Measurements from ENCODE around the gene RGS6.

RGS6 gene

DNA sequence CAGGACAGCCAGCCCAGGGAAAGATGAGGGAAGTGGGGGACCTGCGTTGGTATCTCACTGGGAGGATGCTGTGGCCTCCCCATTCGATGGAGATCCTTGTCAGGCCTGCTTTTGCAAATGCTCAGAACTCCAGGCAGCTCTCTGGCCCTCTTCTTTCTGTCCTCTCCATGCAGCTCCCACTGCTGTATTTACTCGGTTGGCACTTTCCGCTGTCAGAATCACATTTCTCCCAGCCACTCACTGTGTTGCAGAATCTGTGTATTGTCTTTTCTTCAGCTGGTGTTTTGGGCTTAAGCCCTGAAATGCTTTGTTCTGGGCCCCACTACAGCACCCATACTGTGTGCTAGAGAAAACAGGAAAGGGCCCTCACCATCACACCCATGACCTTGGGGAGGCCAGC lies 401.1 kb downstream of the RGS6 start:
- DNase-seq, result no peak

DNA sequence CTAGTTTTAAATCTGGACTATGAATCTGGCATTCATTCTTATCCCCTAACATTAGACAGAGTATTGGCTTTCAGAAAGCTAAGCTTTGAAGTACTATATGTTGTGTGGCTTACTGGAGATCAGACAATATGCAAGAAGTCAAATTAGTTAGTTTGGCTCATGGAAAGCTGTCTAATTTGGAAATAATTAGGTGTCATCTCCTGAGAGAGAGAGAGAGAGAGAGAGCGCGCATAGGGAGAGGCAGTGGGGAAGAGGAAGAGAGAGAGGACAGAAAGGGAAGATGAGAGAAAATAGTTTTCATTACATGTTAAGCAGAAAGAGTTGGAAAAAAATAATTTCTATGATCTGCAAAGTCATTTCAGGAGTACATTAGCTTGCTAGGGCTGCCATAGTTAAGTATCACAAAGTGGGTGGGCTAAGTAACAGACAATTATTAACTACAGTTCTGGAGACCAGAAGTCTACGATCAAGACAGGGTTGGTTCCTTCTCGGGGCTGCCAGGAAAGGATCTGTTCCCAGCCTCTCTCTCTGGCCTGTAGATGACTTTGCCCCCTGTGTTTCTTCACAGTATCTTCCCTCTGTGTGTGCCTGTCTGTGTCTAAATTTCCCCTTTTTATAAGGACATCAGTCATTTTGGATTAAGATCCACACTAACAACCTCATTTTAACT lies 404.2 kb downstream of the RGS6 start:
- DNase-seq, result no peak

DNA sequence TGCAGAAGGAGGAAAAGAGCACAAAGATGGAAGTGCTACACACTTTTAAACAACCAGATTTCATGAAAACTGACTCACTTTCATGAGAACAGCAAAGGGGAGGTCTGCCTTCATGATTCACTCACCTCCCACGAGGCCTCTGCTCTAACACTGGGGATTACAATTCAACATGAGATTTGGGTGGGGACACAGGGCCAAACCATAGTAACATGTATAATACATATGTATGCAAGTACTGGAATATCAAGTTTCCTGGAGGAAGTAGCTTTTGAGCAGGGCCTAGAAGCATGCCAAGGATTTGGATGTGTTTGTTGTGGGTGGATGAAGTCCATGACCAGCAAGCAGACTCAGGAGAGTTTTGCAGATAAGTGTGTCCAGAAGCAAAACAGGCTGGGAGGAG lies 409.0 kb downstream of the RGS6 start:
- no peak for DNase-seq

DNA sequence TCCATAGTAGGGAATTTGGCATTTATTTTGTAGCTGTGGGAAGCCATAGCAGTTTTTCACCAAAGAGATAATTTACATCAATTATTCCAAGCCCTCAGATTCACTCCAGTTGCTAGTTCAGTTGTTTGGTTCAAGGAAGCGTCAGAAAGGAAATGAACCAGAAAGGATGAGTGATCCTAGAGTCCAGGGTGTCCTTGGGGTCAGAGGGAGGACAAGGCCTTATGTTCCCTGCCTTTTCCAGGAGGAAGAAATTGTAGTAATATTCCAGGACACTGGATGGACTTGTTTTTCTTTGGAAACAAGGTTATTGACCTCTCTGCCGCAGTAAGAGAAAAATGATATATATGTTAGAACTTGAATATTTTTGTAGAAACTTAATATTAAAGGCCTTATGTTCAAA lies 409.5 kb downstream of the RGS6 start:
- DNase-seq, result no peak

DNA sequence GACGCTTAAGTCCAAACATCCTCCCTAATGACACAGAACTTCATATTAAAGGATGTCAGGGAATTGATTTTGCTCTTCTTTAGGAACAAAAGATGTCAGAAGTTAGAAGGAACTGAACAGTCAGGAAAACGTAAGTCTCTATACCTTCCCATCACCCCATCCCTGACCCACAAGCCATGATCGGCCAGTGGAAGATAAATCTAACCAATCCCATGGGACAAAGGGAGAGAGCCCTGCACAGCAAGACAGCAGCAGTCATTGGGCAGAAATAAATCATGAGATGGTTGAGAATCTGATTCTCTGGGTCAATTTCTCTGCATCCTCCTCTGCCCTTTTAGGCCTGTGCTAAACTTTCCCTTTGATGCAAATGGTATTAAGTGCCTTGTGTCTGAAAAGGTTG lies 414.9 kb downstream of the RGS6 start:
- no peak for DNase-seq

DNA sequence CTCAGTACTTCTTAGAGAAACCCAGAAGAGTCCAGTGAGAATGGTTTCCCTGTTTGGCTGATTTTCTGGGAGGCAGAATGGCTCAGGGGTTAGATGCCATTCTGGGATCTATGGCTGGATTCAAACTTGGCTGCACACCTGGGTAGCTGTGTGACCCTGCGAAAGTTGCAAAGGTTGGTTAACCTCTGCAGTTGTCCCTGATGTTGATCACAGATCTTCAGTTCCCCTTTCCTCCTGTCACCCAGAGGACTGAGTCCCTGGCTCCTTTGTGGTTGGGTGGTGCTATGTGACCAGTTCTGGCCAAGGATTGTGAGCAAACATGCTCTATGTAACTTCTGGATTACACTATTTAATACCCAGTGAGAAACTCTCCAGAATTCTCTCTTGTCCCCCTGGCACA lies 418.0 kb downstream of the RGS6 start:
- DNase-seq, result no peak

DNA sequence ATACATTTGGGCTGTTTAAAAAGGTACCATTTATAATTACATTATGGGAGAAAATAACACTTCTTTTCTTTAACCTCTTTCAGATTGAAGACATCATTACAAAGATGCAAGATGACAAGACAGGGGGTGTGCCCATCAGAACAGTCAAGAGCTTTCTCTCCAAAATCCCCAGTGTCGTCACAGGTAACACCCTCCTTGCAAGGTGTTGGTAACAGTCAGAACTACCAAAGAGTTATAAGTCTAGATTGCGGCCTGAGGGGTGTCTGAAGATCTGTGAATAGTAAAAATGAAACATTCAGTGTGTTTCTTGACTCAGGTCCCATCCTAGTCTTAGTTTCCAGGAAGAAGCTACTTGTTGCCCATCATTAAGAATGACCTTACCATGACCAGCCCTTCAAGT lies 419.8 kb downstream of the RGS6 start:
- DNase-seq, result no peak

DNA sequence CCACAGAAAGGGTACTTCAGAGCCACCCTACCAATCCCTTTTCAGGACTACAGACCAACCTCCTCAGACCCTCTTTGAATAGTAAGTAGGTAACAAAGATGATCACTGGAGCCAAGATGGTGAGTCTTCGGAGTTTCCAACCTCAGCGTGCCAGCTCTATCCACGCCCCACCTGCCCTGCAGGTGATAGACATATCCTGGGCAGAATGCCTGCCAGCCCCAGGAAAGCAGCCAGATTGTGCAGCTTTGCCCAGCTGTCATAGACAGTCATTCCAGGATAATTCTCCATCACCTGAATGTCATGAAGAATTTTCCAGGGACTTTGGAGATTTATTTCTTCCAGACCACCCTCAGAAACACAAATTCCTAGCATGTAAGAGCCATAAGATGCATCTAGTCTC lies 434.4 kb downstream of the RGS6 start:
- DNase-seq, result no peak

DNA sequence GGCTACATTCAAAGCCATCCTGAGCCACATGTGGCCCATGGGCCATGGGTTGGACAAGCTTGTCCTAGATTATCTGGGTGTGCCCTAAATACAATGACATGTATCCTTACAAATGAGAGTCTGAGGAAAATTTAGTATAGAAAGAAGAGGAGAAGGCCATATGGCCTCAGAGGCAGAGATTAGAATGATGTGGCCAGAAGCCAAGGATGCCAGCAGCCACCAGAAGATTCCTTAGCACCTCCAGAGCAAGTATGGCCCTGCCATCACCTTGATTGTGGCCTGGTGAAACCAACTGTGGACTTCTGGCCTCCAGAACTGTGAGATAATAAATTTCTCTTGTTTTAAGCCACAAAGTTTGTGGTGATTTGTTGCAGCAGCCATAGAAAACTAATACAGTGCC lies 436.9 kb downstream of the RGS6 start:
- no peak for DNase-seq

DNA sequence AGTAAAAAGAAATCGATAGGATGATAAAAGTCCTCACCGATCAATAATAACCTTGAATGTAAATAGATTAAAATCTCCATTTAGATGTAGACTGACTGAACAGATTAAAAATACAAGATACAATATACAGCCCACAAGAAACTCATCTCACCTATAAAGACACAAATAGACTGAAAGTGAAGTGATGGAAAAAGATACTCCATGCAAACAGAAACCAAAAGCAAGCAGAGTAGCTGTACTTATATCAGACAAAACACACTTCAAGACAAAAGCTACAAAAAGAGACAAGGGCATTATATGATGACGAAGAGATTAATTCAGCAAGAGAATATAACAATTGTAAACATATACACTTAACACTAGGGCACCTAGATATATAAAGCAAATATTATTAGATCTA lies 444.8 kb downstream of the RGS6 start:
- no peak for DNase-seq

DNA sequence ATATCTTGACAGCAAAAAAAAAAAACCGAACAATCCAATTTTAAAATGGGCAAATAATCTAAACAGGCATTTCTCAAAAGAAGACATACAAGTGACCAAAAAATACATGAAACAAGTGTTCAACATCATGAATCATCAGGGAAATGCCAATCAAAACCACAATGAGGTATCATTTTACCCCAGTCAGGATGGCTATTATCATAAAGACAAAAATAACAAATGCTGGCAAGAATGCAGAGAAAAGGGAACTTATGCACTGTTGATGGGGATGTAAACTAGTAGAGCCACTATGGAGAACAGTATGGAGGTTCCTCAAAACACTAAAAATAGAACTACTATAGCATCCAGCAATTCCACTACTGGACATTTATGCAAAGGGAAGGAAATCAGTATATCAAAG lies 448.2 kb downstream of the RGS6 start:
- DNase-seq, result no peak

DNA sequence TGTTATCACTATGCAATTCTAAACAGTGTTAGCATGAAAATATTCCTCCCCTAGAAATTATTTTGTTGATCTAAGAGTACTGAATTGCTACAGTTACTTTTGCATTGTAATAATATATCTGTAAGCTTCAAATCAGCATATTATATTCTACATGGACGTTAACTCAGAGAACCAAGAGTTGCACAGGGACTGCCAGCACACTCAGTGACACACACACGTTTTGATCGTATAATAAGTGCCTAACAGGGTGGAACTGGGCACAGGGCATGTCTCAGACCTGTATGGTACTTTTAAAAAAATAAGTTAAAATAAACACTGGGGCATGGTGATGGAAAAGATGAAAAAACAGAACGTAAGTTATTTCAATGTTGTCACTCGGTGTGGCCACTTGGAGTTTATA lies 451.6 kb downstream of the RGS6 start:
- no peak for DNase-seq

DNA sequence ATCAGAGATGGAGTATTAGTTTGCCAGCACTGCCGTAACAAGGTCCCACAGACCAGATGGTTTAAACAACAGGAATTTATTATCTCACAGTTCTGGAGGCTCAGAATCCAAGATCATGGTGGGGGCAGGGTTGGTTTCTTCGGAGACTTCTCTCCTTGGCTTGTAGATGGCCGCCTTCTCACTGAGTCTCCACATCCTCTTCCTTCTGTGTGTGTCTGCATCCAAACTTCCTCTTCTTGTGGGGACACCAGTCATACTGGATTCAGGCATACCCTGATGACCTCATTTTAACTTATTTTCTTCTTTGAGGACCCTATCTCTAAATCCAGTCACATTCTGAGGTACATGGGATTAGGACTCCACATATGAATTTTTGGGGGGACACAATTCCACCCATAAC lies 455.5 kb downstream of the RGS6 start:
- no peak for DNase-seq

DNA sequence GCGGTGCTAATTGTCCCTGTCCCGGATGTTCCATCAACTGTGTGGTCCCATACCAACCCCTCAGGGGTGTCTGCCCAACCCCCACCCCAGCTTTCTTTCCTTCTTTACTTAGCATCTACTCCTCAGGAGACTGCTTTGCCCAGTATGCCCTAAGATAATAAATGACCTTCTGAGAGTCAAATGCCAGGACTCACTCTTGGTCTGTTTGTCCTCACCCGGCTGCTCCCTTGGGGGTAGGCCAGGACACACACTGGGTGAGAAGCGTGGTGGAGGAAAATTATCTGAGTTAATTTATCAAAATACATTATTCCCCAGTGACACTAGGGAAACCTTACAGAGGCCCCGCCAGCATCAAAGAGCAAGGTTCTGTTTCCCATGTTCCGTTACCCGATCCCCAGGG lies 457.0 kb downstream of the RGS6 start:
- DNase-seq, result no peak

DNA sequence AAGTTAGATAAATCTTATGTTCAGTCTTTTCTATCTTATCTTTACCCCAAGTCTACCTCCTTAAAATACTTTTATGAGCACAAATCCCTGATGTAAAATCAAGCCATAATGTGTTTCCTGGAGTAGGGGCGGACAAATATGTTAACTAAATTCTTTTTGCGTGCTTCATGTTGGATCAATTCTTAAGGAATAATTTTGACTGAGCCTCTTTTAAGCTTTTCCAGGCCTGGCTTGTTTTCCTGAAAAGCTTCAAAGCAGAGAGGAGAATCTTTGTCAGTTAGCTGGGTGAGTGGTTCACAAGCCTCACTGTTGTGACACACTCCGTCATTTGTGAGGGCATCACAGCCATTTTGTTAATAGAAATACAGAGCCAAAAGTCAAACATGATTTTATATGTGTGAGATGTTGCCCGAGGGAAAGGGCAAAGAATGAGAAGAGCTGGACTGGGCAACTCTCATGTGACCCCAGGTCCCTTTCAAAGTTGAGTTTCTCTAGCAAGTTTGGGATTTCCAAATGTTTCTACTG lies 468.9 kb downstream of the RGS6 start:
- no peak for DNase-seq

DNA sequence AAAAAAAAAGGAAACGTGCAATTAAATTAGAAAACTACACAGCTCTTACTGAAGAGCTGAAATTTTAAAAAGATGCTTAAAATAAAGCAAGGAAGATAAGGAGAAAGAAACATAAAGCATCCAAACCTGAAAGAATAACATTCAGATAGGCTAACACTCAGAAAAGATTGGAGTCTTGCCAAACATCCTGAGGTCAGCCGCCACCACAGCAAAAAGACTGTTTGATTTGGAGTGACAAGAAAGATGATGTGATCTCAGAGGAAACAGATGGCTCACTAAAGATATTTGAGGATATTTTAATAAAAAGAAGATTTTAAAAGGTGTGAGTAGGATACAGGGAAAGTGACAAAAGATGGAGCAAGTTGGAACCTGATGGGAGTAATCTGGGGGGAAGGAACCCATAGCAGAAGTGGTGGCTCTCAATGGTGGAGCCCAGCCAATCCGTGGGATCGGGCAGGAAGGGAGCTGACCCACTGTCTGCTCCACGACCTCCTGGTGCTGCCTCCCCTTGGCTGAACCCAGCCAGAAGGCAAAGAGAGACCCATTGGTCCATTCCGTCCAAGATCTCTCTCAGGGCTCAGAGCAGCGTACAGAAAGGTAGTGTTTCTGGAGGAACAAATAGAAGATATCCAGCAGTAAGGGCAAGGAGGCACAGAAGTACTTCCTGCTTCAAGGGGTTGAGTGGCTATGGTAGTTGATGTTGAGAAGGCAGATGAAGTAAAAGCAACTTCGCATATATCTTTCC lies 469.6 kb downstream of the RGS6 start:
- no peak for DNase-seq

DNA sequence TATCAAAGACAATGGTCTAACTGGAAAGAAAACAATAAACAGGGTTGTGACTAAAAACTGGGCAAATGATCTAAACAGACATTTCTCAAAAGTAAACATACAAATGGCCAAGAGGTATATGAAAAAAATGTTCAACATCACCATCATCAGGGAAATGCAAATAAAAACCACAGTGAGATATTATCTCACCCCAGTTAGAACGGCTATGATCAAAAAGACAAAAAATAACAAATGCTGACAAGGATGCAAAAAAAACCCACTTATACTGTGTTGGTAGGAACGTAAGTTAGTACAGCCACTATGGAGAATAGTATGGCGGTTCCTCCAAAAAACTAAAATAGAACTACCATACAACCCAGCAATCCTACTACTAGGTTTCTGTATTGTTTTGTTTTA lies 470.1 kb downstream of the RGS6 start:
- DNase-seq, result no peak

DNA sequence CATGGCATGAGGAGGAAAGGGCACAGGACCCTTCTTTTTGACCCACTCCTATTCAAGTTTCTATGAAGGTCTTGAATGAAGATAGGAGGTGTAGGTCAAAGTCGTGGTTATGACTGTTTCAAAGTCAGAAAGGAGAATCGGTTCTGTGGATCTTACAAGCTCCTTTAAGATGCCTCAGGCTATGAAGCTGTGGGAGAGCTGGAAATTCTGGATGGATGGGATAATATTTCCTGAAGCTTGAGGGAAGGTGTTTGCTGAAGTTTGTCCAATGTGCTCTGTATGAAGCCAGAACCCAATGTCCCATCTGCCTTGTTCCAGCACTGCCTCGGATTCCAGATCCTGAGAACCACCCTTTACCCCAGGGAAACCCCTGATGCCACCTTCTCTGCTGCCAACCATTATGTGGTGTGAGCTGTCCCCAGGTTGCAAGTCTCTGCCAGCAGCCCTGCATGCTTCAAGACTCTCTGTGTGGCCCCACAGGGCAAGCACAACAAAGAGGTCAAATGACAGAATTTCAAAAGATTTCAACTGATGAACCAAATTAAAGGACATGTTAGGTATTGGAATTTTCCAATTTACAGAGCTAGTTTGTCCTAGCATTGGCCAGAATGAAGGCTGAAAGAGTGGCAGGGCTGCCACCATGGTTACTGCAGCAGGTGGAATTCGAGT lies 472.0 kb downstream of the RGS6 start:
- DNase-seq, result no peak

DNA sequence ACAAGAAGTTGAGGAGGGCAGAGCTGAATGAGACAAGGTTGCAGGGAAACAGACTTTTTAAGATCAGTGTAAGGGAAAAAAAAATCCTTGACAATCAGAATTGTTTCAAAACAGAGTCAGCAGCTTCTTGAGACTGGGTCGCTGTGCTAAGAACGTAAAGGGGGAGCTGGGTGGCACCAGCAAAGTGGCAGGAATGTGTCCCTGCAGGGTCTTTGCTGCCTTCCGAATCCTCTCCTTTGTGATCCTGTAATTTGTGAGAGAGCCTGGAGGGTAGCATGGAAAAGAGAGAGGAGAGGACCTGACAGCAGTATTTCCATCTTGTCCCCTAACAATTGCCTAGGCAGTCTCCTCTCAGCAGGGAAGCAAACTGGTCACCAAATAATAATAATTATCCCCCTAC lies 472.8 kb downstream of the RGS6 start:
- DNase-seq, result no peak

DNA sequence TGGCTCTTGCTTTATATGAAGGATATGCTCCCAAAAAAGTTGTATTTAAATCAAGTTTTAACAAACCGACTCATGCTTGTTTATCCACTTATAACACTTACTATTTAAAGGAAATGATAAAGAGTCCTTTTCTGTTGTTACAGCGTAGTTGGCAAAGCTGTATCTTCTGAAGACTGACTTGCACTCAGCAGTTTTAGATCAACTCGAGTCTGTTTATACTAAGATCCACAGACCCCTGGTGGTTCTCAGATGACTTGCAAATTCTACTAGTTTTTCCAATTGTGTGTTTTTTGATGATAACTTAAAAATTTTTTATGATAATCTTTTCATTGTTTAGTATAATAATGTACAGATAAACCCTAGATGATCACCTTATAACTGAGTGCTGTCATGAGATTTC lies 475.8 kb downstream of the RGS6 start:
- no peak for DNase-seq

DNA sequence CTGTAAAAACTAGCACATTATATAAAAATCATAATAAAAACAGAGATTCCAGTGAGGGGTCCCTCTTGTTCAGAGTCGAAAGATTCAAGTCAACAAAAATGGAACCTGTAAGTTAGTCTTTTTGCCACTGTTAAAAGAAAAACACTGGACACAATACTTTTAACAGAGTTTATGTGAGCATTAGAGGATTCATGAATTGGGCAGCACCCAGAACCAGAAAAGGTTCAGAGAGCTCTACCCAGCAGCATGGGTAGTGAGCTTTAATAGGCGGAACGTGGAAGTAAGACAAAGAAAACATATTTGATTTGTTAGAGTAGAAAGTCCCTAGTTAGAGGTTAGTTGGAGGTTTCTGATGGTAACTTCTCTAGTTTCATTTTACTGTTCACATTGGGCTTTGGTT lies 476.8 kb downstream of the RGS6 start:
- DNase-seq, result no peak

DNA sequence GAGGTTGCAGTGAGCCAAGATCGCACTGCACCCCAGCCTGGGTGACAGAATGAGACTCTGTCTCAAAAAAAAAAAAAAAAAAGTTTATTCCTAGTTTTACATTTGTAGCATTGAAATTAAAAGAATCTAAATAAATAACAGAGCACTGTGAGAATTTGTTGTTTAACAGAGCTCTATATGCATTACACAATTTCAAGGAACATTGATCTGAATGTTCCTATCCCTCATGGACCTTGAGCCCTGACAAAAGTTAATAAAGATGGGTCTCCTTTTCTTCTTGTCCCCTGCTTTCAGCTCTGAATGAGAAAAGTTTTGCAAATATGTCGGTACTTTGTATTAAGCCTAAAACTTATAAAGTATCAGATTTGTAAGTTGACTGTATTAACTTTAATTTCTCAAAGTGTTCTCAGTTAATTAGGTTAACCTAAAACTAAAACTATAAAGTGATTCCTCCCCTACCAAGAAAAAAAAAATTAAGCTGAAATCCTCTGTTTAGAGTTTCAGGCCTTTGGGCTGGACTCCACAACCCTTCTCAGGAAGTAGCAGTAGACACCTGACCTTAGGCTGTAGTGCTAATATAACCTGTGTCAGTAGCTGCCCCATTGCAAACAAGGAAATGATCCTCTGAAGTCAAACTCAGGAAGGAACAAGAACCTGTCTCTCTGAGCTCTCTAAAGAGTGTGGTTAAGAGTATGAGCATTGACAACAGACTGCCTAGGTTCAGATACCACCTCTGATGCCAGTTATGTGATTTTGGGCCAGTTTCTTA lies 484.0 kb downstream of the RGS6 start:
- no peak for DNase-seq

DNA sequence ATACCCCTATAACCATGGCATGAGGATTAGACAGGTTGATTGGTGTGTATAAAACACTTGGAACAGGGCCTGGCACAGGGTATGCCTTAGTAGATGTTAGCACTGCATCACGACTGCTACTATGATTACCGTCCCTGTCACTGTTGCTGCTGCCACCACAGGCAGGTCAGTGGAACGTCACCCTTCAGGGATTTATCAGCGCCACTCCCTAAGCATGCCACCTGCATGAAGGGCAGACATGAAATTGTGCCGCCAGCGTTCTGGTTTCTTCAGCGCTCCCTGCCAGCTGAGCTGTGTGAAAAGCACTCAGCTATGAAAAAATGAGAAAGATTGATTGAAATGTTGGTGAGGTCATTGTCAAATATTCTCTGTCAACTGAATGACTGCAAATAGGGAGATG lies 484.7 kb downstream of the RGS6 start:
- no peak for DNase-seq
